HG03280 (cell line): ENCODE measurements around the gene NKX2-8.
"Not testable (repeated sequence)": the region's sequence is repeated elsewhere in the genome, so short reads cannot be mapped to it uniquely, and the experiment has no call there.

ENCODE experiments used
- ATAC-seq: cut with Tn5 transposase; IDR thresholded peaks from one replicate; pipeline ENCODE4 v1.9.1; 2021; ENCODE audit warnings: mild to moderate bottlenecking, moderate library complexity; ENCODE audit not compliant: unreplicated experiment

NKX2-8 gene

GRCh38 chr14:36580141-36580855, 2.1 kb downstream of the NKX2-8 start:
- no peak for ATAC-seq

GRCh38 chr14:36579573-36580140, 2.8 kb downstream of the NKX2-8 start:
- ATAC-seq = no peak

- ATAC-seq = no peak
Measured at GRCh38 chr14:36579001-36579555, 3.3 kb downstream of the NKX2-8 start.

GRCh38 chr14:36570065-36570464, 12.3 kb downstream of the NKX2-8 start:
- no peak for ATAC-seq

- no peak for ATAC-seq
Measured at GRCh38 chr14:36556811-36557433, 25.5 kb downstream of the NKX2-8 start.

- no peak for ATAC-seq
Measured at GRCh38 chr14:36555998-36556743, 26.2 kb downstream of the NKX2-8 start.

GRCh38 chr14:36553656-36554260, 28.7 kb downstream of the NKX2-8 start:
- ATAC-seq = no peak

GRCh38 chr14:36550899-36551298, 31.5 kb downstream of the NKX2-8 start:
- ATAC-seq = no peak

- not testable (repeated sequence) for ATAC-seq
Measured at GRCh38 chr14:36544280-36544679, 38.1 kb downstream of the NKX2-8 start.

GRCh38 chr14:36538051-36538450, 44.4 kb downstream of the NKX2-8 start:
- no peak for ATAC-seq
